ENCODE data around the gene DSPP. TPM values are rescaled to one million over a fixed set of nuclear protein-coding genes. Genes with fewer than 3 reads are reported as not detected.

DSPP gene
- total RNA-seq, 1 experiment from 2014 or later: not detected

- H3K4me2 ChIP-seq (ENCODE audit: insufficient read depth, insufficient read length, low read length): no peak overlapping the region
- no peaks in the 10 kb centered on the region for H3K23me2 ChIP-seq (ENCODE audit: insufficient read length, low read depth, low read length, poor library complexity, severe bottlenecking)
- no peaks in the 10 kb centered on the region for H3K9me3 ChIP-seq (ENCODE audit: control insufficient read depth, low read depth, low read length)
- no peak overlapping the region for H3K4ac ChIP-seq (ENCODE audit: low read depth, low read length)
- H2BK120ac ChIP-seq (ENCODE audit: low read depth, low read length, poor library complexity, severe bottlenecking): no peak overlapping the region
- H3K23ac ChIP-seq (ENCODE audit: insufficient read length, low read depth, low read length): no peak overlapping the region
- H2AK5ac ChIP-seq (ENCODE audit: insufficient read length, low read length): no peak overlapping the region
- H3K27ac ChIP-seq (ENCODE audit: insufficient read length, low read depth, low read length): no peak overlapping the region
- Mint-ChIP-seq H3K36me3 (ENCODE audit: insufficient read depth in 1 of 3, low read depth in 3 of 3) (peaks cover 0 to 4% (median 0%) of the 10 kb centered on the region in 3 experiments; a peak in 1 of 7 replicates), H3K27me3 (ENCODE audit: low read depth) (no peaks in the 10 kb centered on the region), H3K4me3 (no peak overlapping the region), H3K4me1 (peaks cover 4 to 11% of the 10 kb centered on the region in 2 experiments; a peak in 3 of 4 replicates), H3K27ac (peak overlapping the region in 1 of 3 experiments; percentile 45; a peak in 2 of 7 replicates), H3K9me3 (peaks cover 0 to 3% of the 10 kb centered on the region in 2 experiments; a peak in 1 of 5 replicates)
- no CpG with 5 or more reads among the region's 2 CpGs for WGBS (ENCODE audit: extremely low coverage, insufficient read length, low lambda C conversion rate)
- no peak overlapping the region for H4K8ac ChIP-seq (replicated peaks; ENCODE audit: insufficient read length, low read depth, low read length)
- H2BK5ac ChIP-seq (ENCODE audit: insufficient read length, low read length): no peak overlapping the region
- no peak overlapping the region for H4K91ac ChIP-seq (ENCODE audit: insufficient read length, low read depth, low read length)
- H4K20me1 ChIP-seq (ENCODE audit: control insufficient read depth, insufficient read depth, insufficient read length): no peaks in the 10 kb centered on the region
- H2BK20ac ChIP-seq (ENCODE audit: low read depth, low read length, poor library complexity, severe bottlenecking): no peak overlapping the region
- no peak for DNase-seq
- no peak overlapping the region for H3K18ac ChIP-seq (ENCODE audit: insufficient read length, low read depth, low read length)
- H3T11ph ChIP-seq (ENCODE audit: low read length): no peak overlapping the region
- no peak overlapping the region for H2BK15ac ChIP-seq (ENCODE audit: low read depth, low read length)
- H3K79me2 ChIP-seq (ENCODE audit: insufficient read depth, low read length): no peaks in the 10 kb centered on the region
- H3K27me3 ChIP-seq (ENCODE audit: insufficient read depth, low read length): no peaks in the 10 kb centered on the region
- no peaks in the 10 kb centered on the region for H3K79me1 ChIP-seq (ENCODE audit: insufficient read depth, low read depth, low read length, poor library complexity, severe bottlenecking)
- no peak overlapping the region for H2BK12ac ChIP-seq (ENCODE audit: insufficient read length, low read depth, low read length)
- H4K5ac ChIP-seq (ENCODE audit: insufficient read length, low read depth, low read length): no peak overlapping the region
- H3K14ac ChIP-seq (ENCODE audit: insufficient read depth, low read length): no peak overlapping the region
- no peak overlapping the region for H3K56ac ChIP-seq (ENCODE audit: insufficient read length, low read depth, low read length)
- H3K9ac ChIP-seq (ENCODE audit: extremely low read depth, insufficient read length, low read length): no peak overlapping the region
- H3K4me1 ChIP-seq (ENCODE audit: insufficient read depth, low read length): no peaks in the 10 kb centered on the region; the same call in 1 of the 2 replicates
- no peak for TF ChIP-seq CTCF (conservative IDR thresholded peaks at IDR 0.05)
- H2AFZ ChIP-seq (ENCODE audit: low read length): no peak overlapping the region
Measured at GRCh38 chr4:87566276-87566675, 42.1 kb upstream of the DSPP start.
